Measurements from ENCODE around the gene FAM234B.

The FAM234B gene

DNA sequence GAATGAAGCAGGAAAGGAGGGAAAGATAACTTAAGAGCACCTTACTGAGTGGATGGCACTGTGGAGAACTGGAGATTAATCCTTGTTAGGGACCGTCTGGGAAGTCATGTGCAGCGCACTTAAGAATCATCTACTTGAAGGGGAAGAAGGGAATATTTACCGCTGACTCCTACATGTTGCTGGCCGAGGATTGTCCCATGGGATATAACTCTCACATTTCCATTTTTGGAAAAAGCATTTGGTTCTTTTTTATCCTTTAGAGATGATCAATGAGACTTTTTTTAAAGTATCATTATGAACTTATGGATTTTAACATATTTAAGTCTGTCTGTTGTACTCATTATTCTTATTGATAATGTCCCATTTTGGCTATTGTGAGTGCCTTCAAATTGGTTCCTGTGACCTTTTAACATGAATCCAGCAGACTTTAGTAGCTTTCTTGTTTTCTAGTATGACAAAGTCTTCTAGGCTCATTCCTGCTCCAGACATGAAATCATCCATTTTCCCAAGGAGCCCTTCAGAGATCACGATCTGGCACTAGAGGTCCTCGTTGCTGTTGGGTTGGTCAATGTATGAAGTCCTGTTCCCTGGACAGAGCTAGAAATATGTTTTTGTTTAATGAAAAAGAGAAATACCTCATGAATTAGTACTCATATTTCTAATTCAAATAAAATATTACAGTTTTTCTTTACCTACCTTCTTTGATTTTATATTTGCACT is 20.2 kb upstream of the FAM234B start:
- H3K4me3 ChIP-seq (ENCODE audit: severe bottlenecking), result no peak overlapping the region
- TF ChIP-seq, protein P1, sequence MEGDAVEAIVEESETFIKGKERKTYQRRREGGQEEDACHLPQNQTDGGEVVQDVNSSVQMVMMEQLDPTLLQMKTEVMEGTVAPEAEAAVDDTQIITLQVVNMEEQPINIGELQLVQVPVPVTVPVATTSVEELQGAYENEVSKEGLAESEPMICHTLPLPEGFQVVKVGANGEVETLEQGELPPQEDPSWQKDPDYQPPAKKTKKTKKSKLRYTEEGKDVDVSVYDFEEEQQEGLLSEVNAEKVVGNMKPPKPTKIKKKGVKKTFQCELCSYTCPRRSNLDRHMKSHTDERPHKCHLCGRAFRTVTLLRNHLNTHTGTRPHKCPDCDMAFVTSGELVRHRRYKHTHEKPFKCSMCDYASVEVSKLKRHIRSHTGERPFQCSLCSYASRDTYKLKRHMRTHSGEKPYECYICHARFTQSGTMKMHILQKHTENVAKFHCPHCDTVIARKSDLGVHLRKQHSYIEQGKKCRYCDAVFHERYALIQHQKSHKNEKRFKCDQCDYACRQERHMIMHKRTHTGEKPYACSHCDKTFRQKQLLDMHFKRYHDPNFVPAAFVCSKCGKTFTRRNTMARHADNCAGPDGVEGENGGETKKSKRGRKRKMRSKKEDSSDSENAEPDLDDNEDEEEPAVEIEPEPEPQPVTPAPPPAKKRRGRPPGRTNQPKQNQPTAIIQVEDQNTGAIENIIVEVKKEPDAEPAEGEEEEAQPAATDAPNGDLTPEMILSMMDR (IDR thresholded peaks at IDR 0.05; ENCODE audit: poor library complexity, severe bottlenecking), result no peak
- H3K36me3 ChIP-seq (ENCODE audit: low read depth), result no peaks in the 10 kb centered on the region
- no peaks in the 10 kb centered on the region for H3K27me3 ChIP-seq (ENCODE audit: insufficient read depth, poor library complexity, severe bottlenecking)
- H3K27ac ChIP-seq (ENCODE audit: poor library complexity, severe bottlenecking), result no peak overlapping the region
- DNase-seq (ENCODE audit: low spot score), result no peak
- no peaks in the 10 kb centered on the region for H3K4me1 ChIP-seq (ENCODE audit: insufficient read depth, poor library complexity, severe bottlenecking)
- H3K9me3 ChIP-seq (ENCODE audit: severe bottlenecking), result no peaks in the 10 kb centered on the region
- no peak for ATAC-seq (ENCODE audit: low read depth)

DNA sequence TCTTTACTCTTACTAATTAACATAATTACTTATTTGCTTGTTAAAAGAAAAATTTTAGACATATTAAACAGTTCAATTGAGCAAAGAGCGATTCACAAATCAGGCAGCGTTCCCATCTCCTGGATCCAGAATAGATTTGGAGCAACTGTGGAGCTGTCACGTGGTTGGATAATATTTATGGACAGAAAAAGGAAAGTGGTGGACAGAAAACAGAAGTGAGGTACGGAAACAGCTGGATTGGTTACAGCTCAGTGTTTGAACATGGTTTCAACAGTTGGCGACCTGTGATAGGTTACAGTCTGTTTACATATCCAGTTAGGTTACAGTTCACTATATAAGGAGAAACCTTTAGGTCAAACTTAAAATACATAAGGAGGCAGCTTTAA is 19.7 kb upstream of the FAM234B start:
- H3K9me3 ChIP-seq (ENCODE audit: severe bottlenecking), result no peaks in the 10 kb centered on the region
- H3K27ac ChIP-seq (ENCODE audit: poor library complexity, severe bottlenecking), result no peak overlapping the region
- no peaks in the 10 kb centered on the region for H3K4me1 ChIP-seq (ENCODE audit: insufficient read depth, poor library complexity, severe bottlenecking)
- H3K4me3 ChIP-seq (ENCODE audit: severe bottlenecking), result no peak overlapping the region
- DNase-seq (ENCODE audit: low spot score) (no peak), ATAC-seq (ENCODE audit: low read depth) (no peak)
- H3K27me3 ChIP-seq (ENCODE audit: insufficient read depth, poor library complexity, severe bottlenecking), result no peaks in the 10 kb centered on the region
- H3K36me3 ChIP-seq (ENCODE audit: low read depth), result no peaks in the 10 kb centered on the region
- TF ChIP-seq, protein P1 (IDR thresholded peaks at IDR 0.05; ENCODE audit: poor library complexity, severe bottlenecking), result no peak

DNA sequence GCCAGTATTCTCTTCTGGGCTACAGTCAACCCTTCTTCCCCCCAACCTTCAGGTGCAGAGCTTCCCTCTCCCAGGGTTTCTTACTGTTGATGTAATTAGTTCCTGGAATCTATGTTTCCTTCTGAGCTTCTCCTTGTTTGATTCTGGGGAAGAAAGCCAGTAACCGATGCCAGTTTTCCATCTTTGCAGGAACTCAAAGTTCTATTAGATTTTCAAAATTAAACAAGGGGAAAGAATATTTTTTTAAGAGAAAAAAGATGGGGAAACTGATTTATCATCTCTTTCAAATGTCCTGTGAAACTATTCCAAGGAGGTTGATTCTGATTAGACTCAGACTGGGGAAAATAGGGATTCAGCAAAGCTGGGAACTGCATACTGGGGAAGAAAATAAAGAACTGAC is 17.9 kb upstream of the FAM234B start:
- no peaks in the 10 kb centered on the region for H3K9me3 ChIP-seq (ENCODE audit: severe bottlenecking)
- TF ChIP-seq, protein P1 (IDR thresholded peaks at IDR 0.05; ENCODE audit: poor library complexity, severe bottlenecking), result no peak
- H3K36me3 ChIP-seq (ENCODE audit: low read depth), result no peaks in the 10 kb centered on the region
- H3K27ac ChIP-seq (ENCODE audit: poor library complexity, severe bottlenecking), result no peak overlapping the region
- no peaks in the 10 kb centered on the region for H3K27me3 ChIP-seq (ENCODE audit: insufficient read depth, poor library complexity, severe bottlenecking)
- ATAC-seq (ENCODE audit: low read depth) (no peak), DNase-seq (ENCODE audit: low spot score) (no peak)
- no peak overlapping the region for H3K4me3 ChIP-seq (ENCODE audit: severe bottlenecking)
- no peaks in the 10 kb centered on the region for H3K4me1 ChIP-seq (ENCODE audit: insufficient read depth, poor library complexity, severe bottlenecking)

DNA sequence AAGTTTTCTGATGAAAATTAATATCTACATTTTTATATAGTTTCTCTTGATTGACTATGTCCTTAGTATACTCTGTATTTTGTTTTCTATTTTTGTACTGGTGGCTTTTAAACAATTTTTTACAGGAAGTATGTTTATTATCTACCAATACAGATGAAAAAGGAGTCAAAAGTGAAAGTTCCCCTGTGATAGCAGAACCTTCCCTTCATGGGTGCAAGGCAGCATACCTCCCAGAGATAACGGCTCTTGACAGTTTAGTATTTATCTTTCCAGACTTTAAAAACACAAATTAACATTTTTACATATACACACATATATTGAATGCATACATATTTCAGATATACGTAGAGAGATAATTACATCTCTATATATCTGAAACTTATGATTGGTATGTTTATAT is 17.1 kb upstream of the FAM234B start:
- H3K27ac ChIP-seq (ENCODE audit: poor library complexity, severe bottlenecking), result no peak overlapping the region
- TF ChIP-seq, protein P1 (IDR thresholded peaks at IDR 0.05; ENCODE audit: poor library complexity, severe bottlenecking), result no peak
- no peaks in the 10 kb centered on the region for H3K36me3 ChIP-seq (ENCODE audit: low read depth)
- H3K4me3 ChIP-seq (ENCODE audit: severe bottlenecking), result no peak overlapping the region
- no peaks in the 10 kb centered on the region for H3K9me3 ChIP-seq (ENCODE audit: severe bottlenecking)
- H3K4me1 ChIP-seq (ENCODE audit: insufficient read depth, poor library complexity, severe bottlenecking), result no peaks in the 10 kb centered on the region
- ATAC-seq (ENCODE audit: low read depth) (no peak), DNase-seq (ENCODE audit: low spot score) (no peak)
- no peaks in the 10 kb centered on the region for H3K27me3 ChIP-seq (ENCODE audit: insufficient read depth, poor library complexity, severe bottlenecking)

DNA sequence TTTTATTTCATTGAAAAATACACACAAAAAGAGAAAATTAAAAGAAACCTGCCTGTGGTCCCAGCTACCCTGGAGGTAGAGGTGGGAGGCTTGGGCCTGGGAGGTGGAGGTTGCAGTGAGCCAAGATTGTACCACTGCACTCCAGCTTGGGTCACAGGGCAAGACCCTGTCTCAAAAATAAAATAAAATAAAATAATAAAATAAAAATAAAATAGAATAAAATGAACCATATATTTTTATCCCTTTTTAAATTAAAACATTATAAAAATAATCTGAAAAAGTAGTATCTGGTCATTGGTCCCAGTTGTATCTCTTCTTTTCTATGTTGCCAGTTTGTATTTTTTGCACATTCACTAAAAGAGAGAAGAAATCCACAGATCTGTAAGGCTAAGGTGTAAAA is 16.7 kb upstream of the FAM234B start:
- Histone ChIP-seq H3K27ac (ENCODE audit: poor library complexity, severe bottlenecking) (no peak overlapping the region), H3K36me3 (ENCODE audit: low read depth) (no peaks in the 10 kb centered on the region), H3K9me3 (ENCODE audit: severe bottlenecking) (no peaks in the 10 kb centered on the region), H3K27me3 (ENCODE audit: insufficient read depth, poor library complexity, severe bottlenecking) (no peaks in the 10 kb centered on the region), H3K4me1 (ENCODE audit: insufficient read depth, poor library complexity, severe bottlenecking) (no peaks in the 10 kb centered on the region), H3K4me3 (ENCODE audit: severe bottlenecking) (no peak overlapping the region)
- TF ChIP-seq, protein P1 (IDR thresholded peaks at IDR 0.05; ENCODE audit: poor library complexity, severe bottlenecking), result no peak
- no peak for ATAC-seq (ENCODE audit: low read depth)
- DNase-seq (ENCODE audit: low spot score), result no peak

Data from RWPE2 (cell line).